Neural crest cell (in vitro differentiated cells): Measurements from ENCODE around the gene FAM117A. TPM values are rescaled to one million over a fixed set of nuclear protein-coding genes. Genes with fewer than 3 reads are reported as not detected.
A peak's percentile ranks its signal among the peaks of the same experiment; 100 is the strongest.
"Not testable (repeated sequence)": the region's sequence is repeated elsewhere in the genome, so short reads cannot be mapped to it uniquely, and the experiment has no call there.

ENCODE experiments used
- DNase-seq: peaks from one replicate; pipeline ENCODE4 v3.0.0; 2021; ENCODE audit warnings: low read depth, mixed read lengths, low spot score
- H3K27ac Mint-ChIP-seq: one replicate; pipeline ENCODE4 v1.8.0; 2021; ENCODE audit warnings: mild to moderate bottlenecking, mixed read lengths; ENCODE audit not compliant: unreplicated experiment
- H3K27me3 Mint-ChIP-seq: 2 replicates; pipeline ENCODE4 v1.8.0; 2021; ENCODE audit warnings: low read depth, mild to moderate bottlenecking, mixed read lengths
- H3K36me3 Mint-ChIP-seq: 2 replicates; pipeline ENCODE4 v1.8.0; 2021; ENCODE audit warnings: low read depth, mild to moderate bottlenecking, mixed read lengths
- H3K4me1 Mint-ChIP-seq: 2 replicates; pipeline ENCODE4 v1.8.0; 2021; ENCODE audit warnings: mixed read lengths
- H3K4me3 Mint-ChIP-seq: one replicate; pipeline ENCODE4 v1.8.0; 2021; ENCODE audit warnings: mild to moderate bottlenecking, mixed read lengths
- H3K9me3 Mint-ChIP-seq: 2 replicates; pipeline ENCODE4 v1.8.0; 2021; ENCODE audit warnings: mixed read lengths
- CTCF ChIP-seq: fragments of 200-600 bp; sonication (generic); conservative IDR thresholded peaks from 2 replicates; pipeline ENCODE4 v1.5.0; 2021; ENCODE audit warnings: antibody characterized with exemption, mild to moderate bottlenecking
- total RNA-seq: library from RNA; stranded (reverse); gene quantifications from 2 replicates; pipeline ENCODE4 v1.2.1, GENCODE V29; 2021

Gene FAM117A
- total RNA-seq, 1 donor from 2014 or later, result 17.0 TPM

- Mint-ChIP-seq H3K9me3 (peaks cover 6% of the 10 kb centered on the region), H3K27me3 (peaks cover 21% of the 10 kb centered on the region), H3K4me3 (peak overlapping the region; percentile 97), H3K4me1 (peaks cover 40% of the 10 kb centered on the region), H3K27ac (peak overlapping the region; percentile 98), H3K36me3 (peaks cover 5% of the 10 kb centered on the region)
- no peak for TF ChIP-seq CTCF
- DNase-seq, result peak; percentile 98
Observed at GRCh38 chr17:49677134-49677932, 86.6 kb downstream of the FAM117A start.

- H3K27me3 Mint-ChIP-seq, result peaks cover 21% of the 10 kb centered on the region
- DNase-seq, result no peak
- H3K36me3 Mint-ChIP-seq, result peaks cover 5% of the 10 kb centered on the region
- H3K27ac Mint-ChIP-seq, result peak overlapping the region; percentile 98
- H3K4me3 Mint-ChIP-seq, result peak overlapping the region; percentile 97
- peaks cover 40% of the 10 kb centered on the region for H3K4me1 Mint-ChIP-seq
- TF ChIP-seq CTCF, result no peak
- H3K9me3 Mint-ChIP-seq, result peaks cover 6% of the 10 kb centered on the region
Observed at GRCh38 chr17:49676276-49676868, 87.6 kb downstream of the FAM117A start.

GRCh38 chr17:49674507-49674906, 89.4 kb downstream of the FAM117A start:
- peaks cover 40% of the 10 kb centered on the region for H3K4me1 Mint-ChIP-seq
- peaks cover 6% of the 10 kb centered on the region for H3K9me3 Mint-ChIP-seq
- H3K27ac Mint-ChIP-seq, result no peak overlapping the region
- H3K36me3 Mint-ChIP-seq, result peaks cover 5% of the 10 kb centered on the region
- H3K27me3 Mint-ChIP-seq, result peaks cover 12% of the 10 kb centered on the region
- peak overlapping the region; percentile 50 for H3K4me3 Mint-ChIP-seq
- DNase-seq, result no peak
- TF ChIP-seq CTCF, result no peak

- H3K27me3 Mint-ChIP-seq, result peaks cover 12% of the 10 kb centered on the region
- H3K9me3 Mint-ChIP-seq, H3K4me3 Mint-ChIP-seq, DNase-seq, H3K36me3 Mint-ChIP-seq, H3K27ac Mint-ChIP-seq: not testable (repeated sequence)
- peaks cover 40% of the 10 kb centered on the region for H3K4me1 Mint-ChIP-seq
Observed at GRCh38 chr17:49673679-49674078, 90.3 kb downstream of the FAM117A start.

DNA sequence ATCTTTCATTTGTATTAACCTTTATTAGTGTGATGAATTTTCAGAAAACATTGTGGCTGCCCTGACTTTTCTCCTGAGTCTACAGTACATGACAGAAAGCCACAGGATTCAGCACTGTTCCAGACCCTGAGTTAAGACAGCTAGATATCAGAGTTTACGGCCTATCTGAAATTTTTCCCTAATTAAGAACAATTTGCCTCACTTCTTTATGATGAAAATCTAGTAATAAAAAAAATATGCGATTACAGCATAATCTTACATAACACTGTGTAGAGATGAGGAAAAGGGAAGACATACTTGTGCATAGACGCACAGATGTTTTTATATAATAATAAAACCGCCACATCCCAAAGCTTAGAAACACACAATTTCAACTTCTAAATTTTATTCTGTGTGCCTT, 93.3 kb downstream of the FAM117A start:
- H3K27ac Mint-ChIP-seq, result no peak overlapping the region
- no peaks in the 10 kb centered on the region for H3K27me3 Mint-ChIP-seq
- H3K36me3 Mint-ChIP-seq, result peaks cover 2% of the 10 kb centered on the region

More for the DNA sequence above, 93.3 kb downstream of the FAM117A start:
- no peak for DNase-seq
- H3K4me3 Mint-ChIP-seq, result peak overlapping the region; percentile 32
- peaks cover 15% of the 10 kb centered on the region for H3K4me1 Mint-ChIP-seq
- no peaks in the 10 kb centered on the region for H3K9me3 Mint-ChIP-seq
- no peak for TF ChIP-seq CTCF
